SJSA1 (cell line): Measurements from ENCODE around the gene SYT15. TPM values are rescaled to one million over a fixed set of nuclear protein-coding genes. Genes with fewer than 3 reads are reported as not detected.
"Not testable (repeated sequence)": the region's sequence is repeated elsewhere in the genome, so short reads cannot be mapped to it uniquely, and the experiment has no call there.

Experiments used
- DNase-seq, 2 experiments: peaks; one replicate each; pipeline ENCODE4 v3.0.0-alpha.2; 2015 to 2020; ENCODE audit warnings: low spot score in 2 of 2, low read depth in 1 of 2
- H3K27ac ChIP-seq: fragments of 250-450 bp; sonication (Bioruptor Pico); 2 replicates; pipeline ENCODE4 v1.5.1; 2020; ENCODE audit warnings: mild to moderate bottlenecking, moderate library complexity
- H3K27me3 ChIP-seq: fragments of 250-450 bp; sonication (Bioruptor Pico); replicated peaks from 2 replicates; pipeline ENCODE4 v1.5.1; 2020; ENCODE audit warnings: mild to moderate bottlenecking, moderate library complexity
- H3K36me3 ChIP-seq: fragments of 250-450 bp; sonication (Bioruptor Pico); 2 replicates; pipeline ENCODE4 v1.5.1; 2020; ENCODE audit warnings: mild to moderate bottlenecking
- H3K4me1 ChIP-seq: fragments of 250-450 bp; sonication (Bioruptor Pico); replicated peaks from 2 replicates; pipeline ENCODE4 v1.6.1; 2021; ENCODE audit warnings: mild to moderate bottlenecking
- H3K4me3 ChIP-seq: fragments of 250-450 bp; sonication (Bioruptor Pico); 2 replicates; pipeline ENCODE4 v1.5.1; 2020; ENCODE audit warnings: mild to moderate bottlenecking
- H3K9me3 ChIP-seq: fragments of 250-450 bp; sonication (Bioruptor Pico); replicated peaks from 2 replicates; pipeline ENCODE4 v1.5.1; 2020; ENCODE audit warnings: mild to moderate bottlenecking
- total RNA-seq: library from RNA; depleted of rRNA; stranded (reverse); fragments of >200 nt; shearing (Covaris generic); gene quantifications from 2 replicates; pipeline ENCODE4 v1.2.3, GENCODE V29; 2014

The SYT15 gene
- total RNA-seq, 1 experiment from 2014 or later, result 5.2 TPM

GRCh38 chr10:46579378-46579777 is 450 bp downstream of the SYT15 start:
- H3K27ac ChIP-seq, H3K27me3 ChIP-seq, H3K36me3 ChIP-seq, H3K9me3 ChIP-seq, H3K4me1 ChIP-seq, H3K4me3 ChIP-seq, DNase-seq: not testable (repeated sequence)

GRCh38 chr10:46581997-46582396 is 3.1 kb downstream of the SYT15 start:
- not testable (repeated sequence) for H3K36me3 ChIP-seq, H3K27ac ChIP-seq, DNase-seq, H3K4me3 ChIP-seq, H3K27me3 ChIP-seq, H3K9me3 ChIP-seq, H3K4me1 ChIP-seq

- H3K4me3 ChIP-seq, H3K36me3 ChIP-seq, H3K4me1 ChIP-seq, DNase-seq, H3K27ac ChIP-seq, H3K27me3 ChIP-seq, H3K9me3 ChIP-seq: not testable (repeated sequence)
Observed at GRCh38 chr10:46582568-46582967, 3.6 kb downstream of the SYT15 start.

- not testable (repeated sequence) for DNase-seq, H3K4me1 ChIP-seq, H3K27me3 ChIP-seq, H3K27ac ChIP-seq, H3K36me3 ChIP-seq, H3K4me3 ChIP-seq, H3K9me3 ChIP-seq
Observed at GRCh38 chr10:46584196-46584595, 5.3 kb downstream of the SYT15 start.

- not testable (repeated sequence) for H3K9me3 ChIP-seq, H3K27me3 ChIP-seq, H3K4me1 ChIP-seq, H3K36me3 ChIP-seq, DNase-seq, H3K4me3 ChIP-seq, H3K27ac ChIP-seq
Observed at GRCh38 chr10:46585246-46585645, 6.3 kb downstream of the SYT15 start.

- H3K27ac ChIP-seq, H3K4me1 ChIP-seq, H3K36me3 ChIP-seq, H3K9me3 ChIP-seq, H3K4me3 ChIP-seq, DNase-seq, H3K27me3 ChIP-seq: not testable (repeated sequence)
Observed at GRCh38 chr10:46587546-46587945, 8.6 kb downstream of the SYT15 start.

- not testable (repeated sequence) for H3K4me1 ChIP-seq, H3K36me3 ChIP-seq, H3K27me3 ChIP-seq, H3K9me3 ChIP-seq, H3K27ac ChIP-seq, DNase-seq, H3K4me3 ChIP-seq
Observed at GRCh38 chr10:46588221-46588620, 9.3 kb downstream of the SYT15 start.

GRCh38 chr10:46589589-46589988 is 10.7 kb downstream of the SYT15 start:
- not testable (repeated sequence) for H3K27me3 ChIP-seq, DNase-seq, H3K36me3 ChIP-seq, H3K4me3 ChIP-seq, H3K27ac ChIP-seq, H3K9me3 ChIP-seq, H3K4me1 ChIP-seq

GRCh38 chr10:46591053-46591452 is 12.1 kb downstream of the SYT15 start:
- not testable (repeated sequence) for H3K9me3 ChIP-seq, H3K4me1 ChIP-seq, H3K27me3 ChIP-seq, H3K36me3 ChIP-seq, H3K27ac ChIP-seq, H3K4me3 ChIP-seq, DNase-seq

GRCh38 chr10:46593307-46593706 is 14.4 kb downstream of the SYT15 start:
- not testable (repeated sequence) for H3K27me3 ChIP-seq, H3K4me1 ChIP-seq, DNase-seq, H3K36me3 ChIP-seq, H3K9me3 ChIP-seq, H3K4me3 ChIP-seq, H3K27ac ChIP-seq

GRCh38 chr10:46594453-46595063 is 15.6 kb downstream of the SYT15 start:
- H3K27ac ChIP-seq, result not testable (repeated sequence)

GRCh38 chr10:46596570-46596969 is 17.6 kb downstream of the SYT15 start:
- H3K36me3 ChIP-seq, H3K27me3 ChIP-seq, H3K9me3 ChIP-seq, DNase-seq, H3K4me1 ChIP-seq, H3K4me3 ChIP-seq, H3K27ac ChIP-seq: not testable (repeated sequence)

More at GRCh38 chr10:46594453-46595063, 15.6 kb downstream of the SYT15 start:
- H3K9me3 ChIP-seq, DNase-seq, H3K36me3 ChIP-seq, H3K4me3 ChIP-seq, H3K27me3 ChIP-seq, H3K4me1 ChIP-seq: not testable (repeated sequence)

- H3K4me3 ChIP-seq, H3K27ac ChIP-seq, H3K27me3 ChIP-seq, H3K36me3 ChIP-seq, H3K4me1 ChIP-seq, H3K9me3 ChIP-seq, DNase-seq: not testable (repeated sequence)
Observed at GRCh38 chr10:46597616-46598246, 18.8 kb downstream of the SYT15 start.

- not testable (repeated sequence) for H3K27me3 ChIP-seq, H3K9me3 ChIP-seq, H3K4me3 ChIP-seq, H3K27ac ChIP-seq, H3K4me1 ChIP-seq, DNase-seq, H3K36me3 ChIP-seq
Observed at GRCh38 chr10:46600516-46600915, 21.6 kb downstream of the SYT15 start.

- not testable (repeated sequence) for H3K27ac ChIP-seq, DNase-seq, H3K4me1 ChIP-seq, H3K36me3 ChIP-seq, H3K4me3 ChIP-seq, H3K27me3 ChIP-seq, H3K9me3 ChIP-seq
Observed at GRCh38 chr10:46615540-46615939, 36.6 kb downstream of the SYT15 start.
